Measurements from ENCODE around the gene TNMD.

- TF ChIP-seq EZH2phosphoT487 (IDR thresholded peaks at IDR 0.05; ENCODE audit: borderline replicate concordance): no peak
- no peak for TF ChIP-seq CTCF (IDR thresholded peaks at IDR 0.05 in 2 of 3, conservative IDR thresholded peaks at IDR 0.05 in 1 of 3; ENCODE audit: borderline replicate concordance in 1 of 3, insufficient read depth in 1 of 3, low read depth in 2 of 3, low read length in 2 of 3)
- TF ChIP-seq FOSL1 (IDR thresholded peaks at IDR 0.05; ENCODE audit: low read depth): no peak
- no peak for TF ChIP-seq EGR1 (IDR thresholded peaks at IDR 0.05; ENCODE audit: low read depth)
These were observed 2.0 kb downstream of the TNMD start for GRCh38 chrX:100586747-100587146.
